SU-DHL-6 (cell line): Measurements from ENCODE around the gene PHF23.

ENCODE experiments used
- CTCF ChIP-seq: fragments of 200-600 bp; sonication (generic); IDR thresholded peaks from one replicate; pipeline ENCODE4 v1.5.1; 2017; ENCODE audit warnings: antibody characterized with exemption, mild to moderate bottlenecking, low read length, moderate library complexity; ENCODE audit not compliant: insufficient read depth, poor library complexity, severe bottlenecking
- EZH2phosphoT487 ChIP-seq: fragments of 200-600 bp; sonication (generic), shearing (Covaris generic); conservative IDR thresholded peaks from 2 replicates; pipeline ENCODE4 v1.6.1; 2018; ENCODE audit warnings: mild to moderate bottlenecking, antibody characterized with exemption, low read length, moderate library complexity, mixed read lengths

GRCh38 chr17:7250695-7251627 is 11.7 kb upstream of the PHF23 start:
- no peak for TF ChIP-seq CTCF
- TF ChIP-seq EZH2phosphoT487, result no peak
